Smooth muscle cell of bladder (primary cell): ENCODE measurements around the gene CIROP. TPM values are rescaled to one million over a fixed set of nuclear protein-coding genes. Genes with fewer than 3 reads are reported as not detected.

Source experiments
- total RNA-seq: library from RNA; depleted of rRNA; stranded (reverse); fragments of >200 nt; gene quantifications from 2 replicates; pipeline ENCODE4 v1.2.3, GENCODE V29; 2014

Gene CIROP
- under 0.01 and 0.18 TPM in 2 replicates for total RNA-seq

GRCh38 chr14:23104591-23105347, at the start of gene CIROP:
TSS of gene CIROP (minus strand) at chr14:23104989. CDS start at chr14:23104920, 69 bp downstream.

DNA sequence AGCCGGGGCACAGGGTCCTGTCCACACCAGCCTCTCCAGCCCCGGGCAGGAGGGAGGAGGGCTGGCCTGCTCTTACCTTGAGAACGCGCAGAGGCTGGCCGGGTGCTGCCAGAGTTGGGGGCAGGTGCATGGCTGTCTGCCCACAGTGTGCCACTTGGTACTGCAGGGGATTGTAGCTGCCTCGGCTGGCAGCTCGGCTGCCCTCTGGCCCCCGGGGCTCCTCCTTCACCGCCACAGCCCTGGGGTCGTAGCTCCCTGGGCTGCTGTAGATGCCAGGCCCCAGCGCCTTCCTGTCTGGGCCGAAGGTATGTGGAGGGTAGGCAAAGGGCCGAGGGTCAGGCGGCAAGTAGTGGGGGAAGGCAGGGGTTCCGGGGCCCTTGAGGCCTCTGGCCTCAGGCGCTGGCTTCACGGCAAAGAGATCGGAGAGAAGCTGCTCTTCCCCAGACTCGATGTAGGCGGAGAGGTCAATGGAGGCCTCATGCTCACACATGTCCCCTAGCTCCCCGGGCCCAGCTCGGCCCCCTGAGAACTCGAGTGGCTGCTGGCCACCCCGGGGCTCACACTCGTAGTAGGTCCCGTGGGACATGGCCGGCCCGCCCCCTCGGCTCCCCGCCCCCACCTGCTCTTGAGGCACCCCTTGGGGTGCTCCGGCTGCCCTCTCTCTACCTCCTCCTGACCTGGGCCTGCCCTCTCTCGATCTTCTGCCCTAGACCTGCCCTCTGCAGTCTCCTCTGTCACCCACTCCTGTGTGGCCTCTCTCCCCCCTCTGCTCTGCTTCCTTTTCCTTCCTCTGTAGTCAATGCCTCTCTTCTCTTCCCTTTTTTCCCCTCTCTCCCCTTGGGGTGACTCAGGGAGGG, 13.9 kb upstream of the CIROP start, which contains the start of gene CEBPE:
TSS of gene CEBPE (minus strand) at position 750 of the 857 bp plus-strand sequence. CDS start at position 586, 164 bp downstream.

GRCh38 chr14:23095196-23096108, 9.3 kb downstream of the CIROP start, which contains the start of gene C14orf119:
TSS of gene C14orf119 (plus strand) at chr14:23095505. CDS start at chr14:23097659, 2,154 bp downstream.

DNA sequence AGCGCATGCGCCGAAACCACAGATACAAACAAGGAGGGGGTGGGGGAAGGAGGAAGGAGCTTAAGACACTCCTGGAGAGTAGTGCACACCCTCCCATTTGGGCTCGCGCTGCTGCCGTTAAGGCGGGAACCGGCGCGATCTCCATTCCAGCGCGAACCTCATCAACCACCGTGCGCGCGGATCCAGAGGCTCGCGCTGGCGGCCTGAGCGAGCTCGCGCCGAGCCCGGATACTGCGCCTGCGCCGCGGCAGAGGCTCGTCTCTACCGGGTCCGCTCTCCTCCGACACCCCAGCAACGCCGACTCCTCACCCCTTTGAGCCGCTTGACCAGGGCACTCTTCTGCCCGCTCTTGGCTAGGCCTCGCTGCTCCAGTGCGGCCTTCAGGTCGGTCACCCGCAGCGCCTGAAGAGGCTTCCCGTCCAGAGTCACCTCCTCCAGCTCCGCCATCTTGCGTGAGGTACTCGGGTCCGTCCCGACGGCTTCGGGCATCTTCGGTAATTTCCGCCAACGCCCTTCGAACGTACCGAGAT, 10.1 kb downstream of the CIROP start, which contains the start of gene ACIN1:
TSS of gene ACIN1 (minus strand) at position 471 of the 530 bp plus-strand sequence. CDS start at position 447, 24 bp downstream.

DNA sequence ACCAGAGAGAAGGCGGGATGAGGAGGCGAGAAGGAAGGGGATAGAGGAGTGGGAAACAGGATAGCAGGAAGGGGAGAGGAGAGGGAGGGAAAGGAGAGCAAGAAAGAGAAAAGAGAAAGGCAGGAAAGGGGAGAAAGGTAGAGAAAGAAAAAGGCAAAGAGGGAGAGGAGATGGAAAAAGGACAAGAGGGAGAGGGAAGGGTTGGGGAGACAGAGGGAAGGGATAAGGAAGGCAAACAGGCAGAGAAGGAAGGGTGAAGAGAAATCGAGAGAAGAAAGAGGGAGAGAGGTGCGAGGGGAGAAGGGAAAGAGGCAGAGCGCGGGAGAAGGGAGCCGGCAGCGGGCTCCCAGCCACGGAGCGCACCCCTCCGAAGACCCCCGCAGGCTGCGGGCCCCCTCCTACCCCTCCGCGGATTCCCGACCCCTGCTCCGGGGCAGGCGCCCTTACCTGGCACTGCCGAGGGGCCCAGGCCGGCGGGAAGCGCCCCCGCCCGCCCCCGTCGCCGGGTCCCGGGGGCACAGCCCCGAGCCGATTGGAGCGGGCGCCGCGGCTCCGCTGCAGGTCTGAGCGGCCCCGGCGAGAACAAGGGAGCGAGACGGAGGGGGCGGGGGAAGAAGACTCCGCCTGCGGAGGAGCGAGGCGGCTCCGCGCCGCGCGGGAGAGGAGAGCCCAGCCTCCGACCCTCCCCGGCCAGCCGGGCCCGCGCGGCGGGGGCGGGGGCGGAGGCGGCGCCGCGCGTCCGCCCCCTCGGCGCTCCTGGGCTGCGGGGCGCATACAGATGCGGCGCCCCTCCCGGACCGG, 47.6 kb downstream of the CIROP start, which contains the start of gene CDH24:
TSS of gene CDH24 (minus strand) at position 565 of the 801 bp plus-strand sequence. CDS start 1,787 bp downstream, outside the sequence.

Other genes with a start within 250 kb of the CIROP start
- 40.8 and 66.0 TPM in 2 replicates for gene LRP10, start 233.2 kb downstream of the CIROP start, total RNA-seq
- 0.09 and 0.14 TPM in 2 replicates for gene REM2, start 221.8 kb downstream of the CIROP start, total RNA-seq
- 47.5 and 50.9 TPM in 2 replicates for gene RBM23, start 185.8 kb downstream of the CIROP start, total RNA-seq
- gene PRMT5, start 175.6 kb downstream of the CIROP start, total RNA-seq, result 45.7 and 48.5 TPM in 2 replicates
- gene HAUS4, start 147.9 kb downstream of the CIROP start, total RNA-seq, result 27.6 and 32.4 TPM in 2 replicates
- 31.0 and 47.3 TPM in 2 replicates for gene AJUBA, start 122.4 kb downstream of the CIROP start, total RNA-seq
- 10.4 and 11.7 TPM in 2 replicates for gene C14orf93, start 94.8 kb downstream of the CIROP start, total RNA-seq
- 222 and 237 TPM in 2 replicates for gene PSMB5, start 70.1 kb downstream of the CIROP start, total RNA-seq
- gene PSMB11, start 62.8 kb downstream of the CIROP start, total RNA-seq, result not detected in 2 replicates
- 3.3 and 6.2 TPM in 2 replicates for gene CDH24, start 47.5 kb downstream of the CIROP start, total RNA-seq
- gene ACIN1, start 9.9 kb downstream of the CIROP start, total RNA-seq, result 53.8 and 73.3 TPM in 2 replicates
- gene C14orf119, start 9.5 kb downstream of the CIROP start, total RNA-seq, result 58.2 and 80.6 TPM in 2 replicates
- gene CEBPE, start 14.3 kb upstream of the CIROP start, total RNA-seq, result not detected in 2 replicates
- 1.9 and 2.3 TPM in 2 replicates for gene SLC7A8, start 78.7 kb upstream of the CIROP start, total RNA-seq
- not detected in 2 replicates for gene RNF212B, start 132.9 kb upstream of the CIROP start, total RNA-seq
- gene HOMEZ, start 181.1 kb upstream of the CIROP start, total RNA-seq, result 4.0 and 6.1 TPM in 2 replicates
- gene PPP1R3E, start 197.9 kb upstream of the CIROP start, total RNA-seq, result 1.8 and 2.6 TPM in 2 replicates
- 12.8 and 13.2 TPM in 2 replicates for gene BCL2L2, start 201.8 kb upstream of the CIROP start, total RNA-seq
- 102 and 114 TPM in 2 replicates for gene PABPN1, start 216.5 kb upstream of the CIROP start, total RNA-seq
- 19.5 and 25.0 TPM in 2 replicates for gene SLC22A17, start 247.9 kb upstream of the CIROP start, total RNA-seq